Measurements from ENCODE around the gene INPP5F. TPM values are rescaled to one million over a fixed set of nuclear protein-coding genes. Genes with fewer than 3 reads are reported as not detected.
A peak's percentile ranks its signal among the peaks of the same experiment; 100 is the strongest.

Gene INPP5F
- total and polyA plus RNA-seq, 2 of the 13 experiments (the other 11 are each of a cell fraction or from before 2014, with no cell fraction given), result 12.5 to 15.7 TPM

- in situ Hi-C loops (cut with HindIII; ENCODE audit: extremely low pct_ligation_motif_present, low pct_unique_long_range_greater_than_20kb) (no loop called here), intact Hi-C loops (cut with micrococcal nuclease; ENCODE audit: unreplicated experiment) (no loop called here)
- Histone ChIP-seq H3K36me3 (replicated peaks in 1 of 2; ENCODE audit: control insufficient read depth in 1 of 2, insufficient read depth in 2 of 2, low read length in 2 of 2) (peaks cover 2 to 30% of the 10 kb centered on the region in 2 experiments; a peak in 4 of 5 replicates), H3K4me2 (ENCODE audit: low read depth, low read length) (no peak overlapping the region), H3K79me2 (ENCODE audit: insufficient read depth, low read length) (no peaks in the 10 kb centered on the region), H3K27ac (ENCODE audit: extremely low read length, insufficient read depth, low read length) (no peak overlapping the region), H3K9ac (ENCODE audit: insufficient read depth, low read depth, low read length) (no peak overlapping the region), H2AFZ (ENCODE audit: low read length) (no peak overlapping the region), H3K9me3 (ENCODE audit: low read length) (no peaks in the 10 kb centered on the region), H3K4me1 (ENCODE audit: insufficient read depth, low read length) (no peaks in the 10 kb centered on the region), H3K27me3 (ENCODE audit: control insufficient read depth in 1 of 2, insufficient read depth in 2 of 2, low read length in 2 of 2) (no peaks in the 10 kb centered on the region), H4K20me1 (ENCODE audit: insufficient read depth, low read length) (no peaks in the 10 kb centered on the region), H3K4me3 (replicated peaks in 1 of 3; ENCODE audit: insufficient read depth in 1 of 3, low read depth in 2 of 3, low read length in 3 of 3) (no peak overlapping the region)
- no TSS peak for BruUV-seq (replicated peaks)
- no peak for FAIRE-seq
- 98% methylated on average over 11 of the region's 11 CpGs for WGBS (ENCODE audit: low lambda C conversion rate)
- POLR2A ChIA-PET, result no interaction called here
- ATAC-seq, result no peak
- no peak for DNase-seq (ENCODE audit: low spot score)
- TF ChIP-seq MAFF (IDR thresholded peaks at IDR 0.05; ENCODE audit: low read depth, low read length) (peak; percentile 52), ZNF652 (CRISPR knock-in tag; IDR thresholded peaks at IDR 0.05; ENCODE audit: borderline replicate concordance, low read depth) (no peak), MAFK (conservative IDR thresholded peaks at IDR 0.05 in 1 of 2, IDR thresholded peaks at IDR 0.05 in 1 of 2; ENCODE audit: low read length in 2 of 2) (peak; percentile 37 to 69; a peak in 2 of 4 replicates), ZSCAN12 (CRISPR knock-in tag; IDR thresholded peaks at IDR 0.05) (no peak)
- CTCF ChIA-PET (ENCODE audit: low intra/inter-chr PET ratio, low total read pairs), result no interaction called here
Observed at GRCh38 chr10:119806334-119807130, 80.7 kb downstream of the INPP5F start.

- no TSS peak for BruUV-seq (replicated peaks)
- Histone ChIP-seq H3K4me2 (ENCODE audit: low read depth, low read length) (no peak overlapping the region), H3K27ac (ENCODE audit: extremely low read length, insufficient read depth, low read length) (no peak overlapping the region), H3K36me3 (replicated peaks in 1 of 2; ENCODE audit: control insufficient read depth in 1 of 2, insufficient read depth in 2 of 2, low read length in 2 of 2) (peaks cover 4 to 31% of the 10 kb centered on the region in 2 experiments; a peak in 4 of 5 replicates), H3K4me3 (replicated peaks in 1 of 3; ENCODE audit: insufficient read depth in 1 of 3, low read depth in 2 of 3, low read length in 3 of 3) (no peak overlapping the region), H2AFZ (ENCODE audit: low read length) (no peak overlapping the region), H3K9me3 (ENCODE audit: low read length) (no peaks in the 10 kb centered on the region), H3K27me3 (ENCODE audit: control insufficient read depth in 1 of 2, insufficient read depth in 2 of 2, low read length in 2 of 2) (no peaks in the 10 kb centered on the region), H3K79me2 (ENCODE audit: insufficient read depth, low read length) (no peaks in the 10 kb centered on the region), H3K9ac (ENCODE audit: insufficient read depth, low read depth, low read length) (no peak overlapping the region), H3K4me1 (ENCODE audit: insufficient read depth, low read length) (no peaks in the 10 kb centered on the region), H4K20me1 (ENCODE audit: insufficient read depth, low read length) (no peaks in the 10 kb centered on the region)
- POLR2A ChIA-PET, result no interaction called here
- ATAC-seq (no peak), DNase-seq (ENCODE audit: low spot score) (no peak), FAIRE-seq (no peak)
- in situ Hi-C loops (cut with HindIII; ENCODE audit: extremely low pct_ligation_motif_present, low pct_unique_long_range_greater_than_20kb) (no loop called here), intact Hi-C loops (cut with micrococcal nuclease; ENCODE audit: unreplicated experiment) (no loop called here)
- no peak for TF ChIP-seq EP300 (IDR thresholded peaks at IDR 0.05; ENCODE audit: low read depth in 2 of 2, low read length in 2 of 2)
- no peak for TF ChIP-seq EP300 (CRISPR knock-in tag; IDR thresholded peaks at IDR 0.05; ENCODE audit: borderline replicate concordance)
- no peak for TF ChIP-seq EED (CRISPR knock-in tag; IDR thresholded peaks at IDR 0.05)
- TF ChIP-seq ZNF704 (CRISPR knock-in tag; IDR thresholded peaks at IDR 0.05; ENCODE audit: borderline replicate concordance), result no peak
- TF ChIP-seq REPIN1 (CRISPR knock-in tag; IDR thresholded peaks at IDR 0.05; ENCODE audit: borderline replicate concordance, low read depth), result no peak
- TF ChIP-seq BCL3 (CRISPR knock-in tag; IDR thresholded peaks at IDR 0.05), result no peak
- no peak for TF ChIP-seq FOXJ3 (CRISPR knock-in tag; IDR thresholded peaks at IDR 0.05; ENCODE audit: borderline replicate concordance)
- no peak for TF ChIP-seq HOXD1 (CRISPR knock-in tag; IDR thresholded peaks at IDR 0.05)
- TF ChIP-seq POGZ (CRISPR knock-in tag; IDR thresholded peaks at IDR 0.05), result no peak
- 98% methylated on average over 3 of the region's 3 CpGs for WGBS (ENCODE audit: low lambda C conversion rate)
- CTCF ChIA-PET (ENCODE audit: low intra/inter-chr PET ratio, low total read pairs), result no interaction called here
Observed at GRCh38 chr10:119807960-119808697, 82.3 kb downstream of the INPP5F start.
